B cell (primary cell): ENCODE results near the gene RASL10A. TPM values are rescaled to one million over a fixed set of nuclear protein-coding genes. Genes with fewer than 3 reads are reported as not detected.

ENCODE experiments used
- ATAC-seq: fragments of 200-7000 bp; cut with Tn5 transposase; one replicate; pipeline ENCODE4 v1.10.0; 2021; ENCODE audit warnings: low read depth, mild to moderate bottlenecking, moderate number of reproducible peaks, moderate library complexity
- CTCF ChIA-PET: fragments of 350-600 bp; sonication (Branson Sonifier 250); formaldehyde crosslinking; loops from one replicate; lab custom pipeline; 2021; ENCODE audit warnings: antibody characterized with exemption, inconsistent platforms; lab: Charles Lee
- POLR2A ChIA-PET: fragments of 350-600 bp; sonication (Branson Sonifier 250); formaldehyde crosslinking; loops from one replicate; lab custom pipeline; 2021; ENCODE audit warnings: antibody characterized with exemption; lab: Charles Lee
- DNase-seq: peaks from one replicate; pipeline ENCODE4 v3.0.0; 2013
- H2AFZ ChIP-seq: 2 replicates; pipeline ENCODE4 v1.6.1; 2012; ENCODE audit warnings: mild to moderate bottlenecking, low read depth, low read length; ENCODE audit not compliant: insufficient read depth, poor library complexity, severe bottlenecking
- H3K27ac ChIP-seq, 2 donors: 1 replicate in 1 of 2; 2 replicates in 1 of 2; pipeline ENCODE4 v1.5.1; 2012 to 2013; ENCODE audit warnings: low read length in 2 of 2, mild to moderate bottlenecking in 2 of 2, moderate library complexity in 1 of 2
- H3K27me3 ChIP-seq, 4 experiments: fragments of 200-600 bp in 1 of 4; sonication (generic) in 1 of 4; replicated peaks in 1 of 4; 1 replicate in 2 of 4; 2 replicates in 2 of 4; pipeline versions ENCODE4 v1.6.1 to v1.7.0; 2013 to 2016; ENCODE audit warnings: low read length in 3 of 4, mild to moderate bottlenecking in 2 of 4, mixed read lengths in 1 of 4, moderate library complexity in 1 of 4; ENCODE audit not compliant: insufficient read depth in 4 of 4, control insufficient read depth in 3 of 4; ENCODE audit errors: control extremely low read depth in 1 of 4
- H3K36me3 ChIP-seq, 2 experiments: replicated peaks in 1 of 2; 1 replicate in 1 of 2; 2 replicates in 1 of 2; pipeline versions ENCODE4 v1.6.1 to v1.7.1; 2013; ENCODE audit warnings: low read length in 1 of 2; ENCODE audit not compliant: insufficient read depth in 2 of 2, control insufficient read depth in 1 of 2; ENCODE audit errors: control extremely low read depth in 1 of 2, extremely low read depth in 1 of 2
- H3K4me1 ChIP-seq, 2 donors: fragments of 200-600 bp in 1 of 2; sonication (generic) in 1 of 2; 1 replicate in 1 of 2; 2 replicates in 1 of 2; pipeline versions ENCODE4 v1.5.1 to v1.6.1; 2013 to 2017; ENCODE audit warnings: low read length in 2 of 2; ENCODE audit not compliant: control insufficient read depth in 2 of 2, insufficient read depth in 2 of 2
- H3K4me2 ChIP-seq: replicated peaks from 2 replicates; pipeline ENCODE3; 2012; ENCODE audit warnings: mild to moderate bottlenecking, low read depth, low read length; ENCODE audit not compliant: poor library complexity, severe bottlenecking
- H3K4me3 ChIP-seq, 5 experiments: fragments of 200-600 bp in 1 of 5; sonication (generic) in 1 of 5; 1 replicate in 3 of 5; 2 replicates in 2 of 5; pipeline versions ENCODE4 v1.5.1 to v1.7.0; 2011 to 2016; ENCODE audit warnings: low read length in 4 of 5, mild to moderate bottlenecking in 4 of 5, low read depth in 2 of 5, control low read depth in 1 of 5, moderate library complexity in 1 of 5; ENCODE audit not compliant: insufficient read depth in 1 of 5; ENCODE audit errors: control extremely low read depth in 1 of 5, extremely low read depth in 1 of 5
- H3K79me2 ChIP-seq: fragments of 200-600 bp; sonication (generic); one replicate; pipeline ENCODE4 v1.6.0; 2016; ENCODE audit warnings: low read length; ENCODE audit not compliant: control insufficient read depth, insufficient read depth
- H3K9ac ChIP-seq: fragments of 200-600 bp; sonication (generic); 2 replicates; pipeline ENCODE4 v1.6.1; 2017; ENCODE audit warnings: mild to moderate bottlenecking, low read length, moderate library complexity
- H3K9me3 ChIP-seq, 3 donors: one replicate each; pipeline versions ENCODE4 v1.6.1 to v1.7.1; 2013; ENCODE audit warnings: low read length in 2 of 3; ENCODE audit not compliant: control insufficient read depth in 2 of 3, insufficient read depth in 1 of 3; ENCODE audit errors: control extremely low read depth in 1 of 3
- H4K20me1 ChIP-seq: 2 replicates; pipeline ENCODE4 v1.6.0; 2012; ENCODE audit warnings: mild to moderate bottlenecking, low read length; ENCODE audit not compliant: insufficient read depth, control insufficient read depth, poor library complexity, severe bottlenecking
- H3K27ac Mint-ChIP-seq: one replicate; pipeline ENCODE4 v1.8.0; 2021; ENCODE audit warnings: mixed read lengths
- H3K27me3 Mint-ChIP-seq: one replicate; pipeline ENCODE4 v1.8.0; 2021; ENCODE audit warnings: mixed read lengths
- H3K4me1 Mint-ChIP-seq: one replicate; pipeline ENCODE4 v1.8.0; 2021; ENCODE audit warnings: mixed read lengths
- H3K4me3 Mint-ChIP-seq: one replicate; pipeline ENCODE4 v1.8.0; 2021; ENCODE audit warnings: mixed read lengths
- H3K9me3 Mint-ChIP-seq: one replicate; pipeline ENCODE4 v1.8.0; 2022; ENCODE audit warnings: mixed read lengths; ENCODE audit not compliant: insufficient read depth
- EZH2 ChIP-seq: IDR thresholded peaks from 2 replicates; pipeline ENCODE4 v1.6.1; 2012; ENCODE audit warnings: borderline replicate concordance, low read depth, mild to moderate bottlenecking, moderate library complexity, low read length; ENCODE audit not compliant: insufficient read depth, poor library complexity, severe bottlenecking
- WGBS: methylation state at CpG from one replicate; pipeline ENCODE4 v1.1.5; 2013; ENCODE audit warnings: missing lambda C conversion rate; ENCODE audit not compliant: insufficient coverage; 5-methylcytosine and 5-hydroxymethylcytosine counted together
- intact Hi-C: fragments of 100-400 bp; cut with micrococcal nuclease; formaldehyde crosslinking; loops from one replicate; pipeline ENCODE4 v1.10.0; 2022
- polyA plus RNA-seq: library from polyadenylated mRNA; depleted of rRNA; stranded (reverse); fragments of >200 nt; gene quantifications from 2 replicates; pipeline ENCODE4 v1.2.3, GENCODE V29; 2012
- total RNA-seq, 2 donors: library from RNA; stranded (reverse); fragments of 120-200 nt in 1 of 2; gene quantifications; 1 replicate in 1 of 2; 2 replicates in 1 of 2; pipeline versions ENCODE4 v1.2.3 to v1.2.4, GENCODE V29; 2013 to 2022
- TF ChIP-seq, protein P1 (sequence below): fragments of 200-600 bp; IDR thresholded peaks from one replicate; pipeline ENCODE4 v1.8.0; 2022; ENCODE audit warnings: antibody characterized with exemption, mild to moderate bottlenecking

The RASL10A gene
- total and polyA plus RNA-seq, 2 donors (not counting 1 experiment from before 2014, with no cell fraction given): 2.8 to 4.7 TPM

DNA sequence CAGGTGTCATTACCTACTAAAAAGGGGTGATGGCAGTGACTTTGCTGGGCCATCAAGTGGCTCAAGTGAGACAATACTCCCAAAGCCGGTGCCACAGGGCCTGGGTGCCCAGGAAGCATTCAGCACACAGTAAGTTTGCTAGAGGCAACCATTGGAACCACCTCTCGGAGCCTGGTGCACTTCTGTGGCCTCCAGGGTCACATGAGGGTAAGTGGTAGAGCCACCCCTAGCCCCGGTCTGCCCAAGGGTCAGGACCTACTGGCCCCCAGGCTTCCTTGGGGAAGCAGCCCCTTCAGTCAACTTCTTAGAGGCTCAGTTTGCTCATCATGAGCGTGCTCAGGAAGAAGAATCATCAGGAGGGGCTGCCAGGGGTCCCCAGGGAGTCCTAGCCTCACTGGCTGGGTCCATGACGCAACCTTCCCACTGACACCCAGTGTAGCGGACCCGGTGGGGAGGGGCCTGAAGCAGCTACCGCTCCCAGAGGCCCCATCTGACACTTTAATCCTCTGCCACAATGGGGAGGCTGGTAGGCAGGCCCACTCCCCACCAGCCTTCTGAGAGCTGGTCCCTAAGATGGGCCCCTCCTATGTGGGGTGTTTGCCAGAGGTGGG lies 17.5 kb upstream of the RASL10A start:
- Histone ChIP-seq H3K4me1 (no peaks in the 10 kb centered on the region), H3K9ac (no peak overlapping the region), H3K9me3 (no peaks in the 10 kb centered on the region), H3K27me3 (no peaks in the 10 kb centered on the region), H3K36me3 (peaks cover 2 to 91% of the 10 kb centered on the region in 2 experiments), H3K27ac (no peak overlapping the region), H3K4me3 (no peak overlapping the region), H3K4me2 (no peak overlapping the region), H2AFZ (no peak overlapping the region), H3K79me2 (peaks cover 4% of the 10 kb centered on the region), H4K20me1 (peaks cover 68% of the 10 kb centered on the region)
- ATAC-seq (no peak), DNase-seq (no peak)
- WGBS: 92% methylated on average over 7 of the region's 8 CpGs
- intact Hi-C loops: no loop called here
- ChIA-PET CTCF (no interaction called here), POLR2A (no interaction called here)
- Mint-ChIP-seq H3K27ac (no peak overlapping the region), H3K27me3 (no peaks in the 10 kb centered on the region), H3K4me3 (no peak overlapping the region), H3K4me1 (no peaks in the 10 kb centered on the region), H3K9me3 (no peaks in the 10 kb centered on the region)
- TF ChIP-seq EZH2: no peak
- TF ChIP-seq, protein P1, sequence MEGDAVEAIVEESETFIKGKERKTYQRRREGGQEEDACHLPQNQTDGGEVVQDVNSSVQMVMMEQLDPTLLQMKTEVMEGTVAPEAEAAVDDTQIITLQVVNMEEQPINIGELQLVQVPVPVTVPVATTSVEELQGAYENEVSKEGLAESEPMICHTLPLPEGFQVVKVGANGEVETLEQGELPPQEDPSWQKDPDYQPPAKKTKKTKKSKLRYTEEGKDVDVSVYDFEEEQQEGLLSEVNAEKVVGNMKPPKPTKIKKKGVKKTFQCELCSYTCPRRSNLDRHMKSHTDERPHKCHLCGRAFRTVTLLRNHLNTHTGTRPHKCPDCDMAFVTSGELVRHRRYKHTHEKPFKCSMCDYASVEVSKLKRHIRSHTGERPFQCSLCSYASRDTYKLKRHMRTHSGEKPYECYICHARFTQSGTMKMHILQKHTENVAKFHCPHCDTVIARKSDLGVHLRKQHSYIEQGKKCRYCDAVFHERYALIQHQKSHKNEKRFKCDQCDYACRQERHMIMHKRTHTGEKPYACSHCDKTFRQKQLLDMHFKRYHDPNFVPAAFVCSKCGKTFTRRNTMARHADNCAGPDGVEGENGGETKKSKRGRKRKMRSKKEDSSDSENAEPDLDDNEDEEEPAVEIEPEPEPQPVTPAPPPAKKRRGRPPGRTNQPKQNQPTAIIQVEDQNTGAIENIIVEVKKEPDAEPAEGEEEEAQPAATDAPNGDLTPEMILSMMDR: no peak

DNA sequence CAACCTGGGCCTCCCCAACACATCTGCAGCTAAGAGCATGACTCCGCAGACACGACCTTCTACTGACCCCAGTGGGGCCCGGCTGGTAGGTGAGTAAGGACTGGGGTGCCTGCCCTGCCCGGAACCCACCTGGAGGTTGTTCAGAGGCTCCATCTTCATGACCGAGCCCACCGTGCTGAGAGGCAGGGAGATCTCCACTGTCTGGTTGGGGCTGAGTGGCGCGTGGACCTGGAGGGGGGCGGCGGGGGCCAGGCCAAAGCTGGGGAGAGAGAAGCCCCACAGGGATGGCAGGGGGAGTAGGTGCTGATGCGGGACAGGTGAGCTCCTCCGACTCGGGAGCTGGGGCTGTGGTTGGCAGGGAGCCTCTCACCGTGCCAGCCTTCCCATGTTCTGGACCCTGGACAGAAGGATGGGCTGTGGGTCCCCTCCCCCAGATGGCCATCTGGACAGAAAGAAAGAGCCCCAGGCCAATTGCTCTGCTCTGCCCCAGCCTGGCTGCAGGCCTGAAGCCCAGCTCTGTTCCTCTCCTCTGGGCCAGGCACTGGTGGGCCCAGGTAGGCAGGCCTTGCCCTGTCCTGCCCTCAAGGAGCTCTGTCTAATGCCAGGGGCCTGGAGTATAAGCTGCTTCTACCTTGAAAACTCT lies 16.3 kb upstream of the RASL10A start:
- Histone ChIP-seq H3K4me2 (no peak overlapping the region), H3K4me1 (no peaks in the 10 kb centered on the region), H3K4me3 (no peak overlapping the region), H3K36me3 (peaks cover 2 to 88% of the 10 kb centered on the region in 2 experiments), H3K9ac (no peak overlapping the region), H3K9me3 (no peaks in the 10 kb centered on the region), H2AFZ (no peak overlapping the region), H3K27me3 (no peaks in the 10 kb centered on the region), H3K79me2 (no peaks in the 10 kb centered on the region), H3K27ac (no peak overlapping the region), H4K20me1 (peaks cover 61% of the 10 kb centered on the region)
- Mint-ChIP-seq H3K27ac (no peak overlapping the region), H3K4me1 (no peaks in the 10 kb centered on the region), H3K27me3 (no peaks in the 10 kb centered on the region), H3K9me3 (no peaks in the 10 kb centered on the region), H3K4me3 (no peak overlapping the region)
- POLR2A ChIA-PET: no interaction called here
- WGBS: 92% methylated on average over 14 of the region's 14 CpGs
- CTCF ChIA-PET: no interaction called here
- DNase-seq: no peak
- ATAC-seq: no peak
- intact Hi-C loops: no loop called here
- no peak for TF ChIP-seq EZH2
- TF ChIP-seq, protein P1: no peak
